Kidney glomerular epithelial cell (primary cell): ENCODE measurements around the gene TTC17.
"Not testable (repeated sequence)": the region's sequence is repeated elsewhere in the genome, so short reads cannot be mapped to it uniquely, and the experiment has no call there.

ENCODE experiments used
- DNase-seq: peaks from one replicate; lab custom pipeline; 2025; lab: John Stamatoyannopoulos, UW

Gene TTC17

GRCh38 chr11:43392713-43393112 is 34.0 kb downstream of the TTC17 start:
- DNase-seq, result no peak

- no peak for DNase-seq
Observed at GRCh38 chr11:43393765-43394355, 35.1 kb downstream of the TTC17 start.

GRCh38 chr11:43396617-43397016 is 37.9 kb downstream of the TTC17 start:
- no peak for DNase-seq

GRCh38 chr11:43397251-43397650 is 38.5 kb downstream of the TTC17 start:
- DNase-seq, result no peak

- no peak for DNase-seq
Observed at GRCh38 chr11:43399983-43400630, 41.4 kb downstream of the TTC17 start.

- DNase-seq, result no peak
Observed at GRCh38 chr11:43401252-43401651, 42.5 kb downstream of the TTC17 start.

- not testable (repeated sequence) for DNase-seq
Observed at GRCh38 chr11:43401811-43402210, 43.1 kb downstream of the TTC17 start.

- DNase-seq, result no peak
Observed at GRCh38 chr11:43403357-43404231, 44.9 kb downstream of the TTC17 start.

GRCh38 chr11:43404406-43404805 is 45.7 kb downstream of the TTC17 start:
- DNase-seq, result no peak

- no peak for DNase-seq
Observed at GRCh38 chr11:43404836-43405479, 46.2 kb downstream of the TTC17 start.

GRCh38 chr11:43408277-43408676 is 49.6 kb downstream of the TTC17 start:
- no peak for DNase-seq

GRCh38 chr11:43410394-43410793 is 51.7 kb downstream of the TTC17 start:
- no peak for DNase-seq

GRCh38 chr11:43418197-43418596 is 59.5 kb downstream of the TTC17 start:
- no peak for DNase-seq

GRCh38 chr11:43419460-43419859 is 60.7 kb downstream of the TTC17 start:
- peak; percentile 7 for DNase-seq

GRCh38 chr11:43427971-43428370 is 69.3 kb downstream of the TTC17 start:
- no peak for DNase-seq

GRCh38 chr11:43430916-43431315 is 72.2 kb downstream of the TTC17 start:
- DNase-seq, result not testable (repeated sequence)

GRCh38 chr11:43434893-43435292 is 76.2 kb downstream of the TTC17 start:
- DNase-seq, result no peak

- no peak for DNase-seq
Observed at GRCh38 chr11:43440486-43440885, 81.8 kb downstream of the TTC17 start.

GRCh38 chr11:43443811-43444210 is 85.1 kb downstream of the TTC17 start:
- no peak for DNase-seq

GRCh38 chr11:43447151-43447550 is 88.4 kb downstream of the TTC17 start:
- DNase-seq, result no peak

GRCh38 chr11:43458486-43458885 is 99.8 kb downstream of the TTC17 start:
- DNase-seq, result no peak

- DNase-seq, result no peak
Observed at GRCh38 chr11:43459246-43459645, 100.5 kb downstream of the TTC17 start.

- DNase-seq, result no peak
Observed at GRCh38 chr11:43462359-43462758, 103.6 kb downstream of the TTC17 start.
